HUES6 (cell line): ENCODE results near the gene AGAP3.

ENCODE experiments used
- H3K27ac ChIP-seq: 2 replicates; pipeline ENCODE4 v1.7.0; 2013; ENCODE audit warnings: low read depth, mild to moderate bottlenecking, low read length, inconsistent platforms
- H3K27me3 ChIP-seq: 2 replicates; pipeline ENCODE4 v1.6.1; 2013; ENCODE audit warnings: low read length; ENCODE audit not compliant: control insufficient read depth, insufficient read depth
- H3K36me3 ChIP-seq: 2 replicates; pipeline ENCODE4 v1.6.1; 2013; ENCODE audit warnings: low read length; ENCODE audit not compliant: control insufficient read depth, insufficient read depth
- H3K4me1 ChIP-seq: 2 replicates; pipeline ENCODE4 v1.6.1; 2013; ENCODE audit warnings: low read length; ENCODE audit not compliant: control insufficient read depth, insufficient read depth
- H3K4me3 ChIP-seq: 2 replicates; pipeline ENCODE4 v1.5.1; 2013; ENCODE audit warnings: low read depth, low read length
- H3K9ac ChIP-seq: one replicate; pipeline ENCODE4 v1.6.1; 2013; ENCODE audit warnings: mild to moderate bottlenecking, low read length
- H3K9me3 ChIP-seq: 2 replicates; pipeline ENCODE4 v1.6.1; 2013; ENCODE audit warnings: low read depth, low read length; ENCODE audit not compliant: control insufficient read depth, insufficient read depth

The AGAP3 gene

GRCh38 chr7:151135525-151135845 lies 49.2 kb downstream of the AGAP3 start:
- no peak overlapping the region for H3K27ac ChIP-seq
- peaks cover 34% of the 10 kb centered on the region for H3K4me1 ChIP-seq
- no peak overlapping the region for H3K4me3 ChIP-seq
- H3K9me3 ChIP-seq = no peaks in the 10 kb centered on the region
- H3K9ac ChIP-seq = no peak overlapping the region
- peaks cover 59% of the 10 kb centered on the region for H3K36me3 ChIP-seq
- peaks cover 38% of the 10 kb centered on the region for H3K27me3 ChIP-seq

DNA sequence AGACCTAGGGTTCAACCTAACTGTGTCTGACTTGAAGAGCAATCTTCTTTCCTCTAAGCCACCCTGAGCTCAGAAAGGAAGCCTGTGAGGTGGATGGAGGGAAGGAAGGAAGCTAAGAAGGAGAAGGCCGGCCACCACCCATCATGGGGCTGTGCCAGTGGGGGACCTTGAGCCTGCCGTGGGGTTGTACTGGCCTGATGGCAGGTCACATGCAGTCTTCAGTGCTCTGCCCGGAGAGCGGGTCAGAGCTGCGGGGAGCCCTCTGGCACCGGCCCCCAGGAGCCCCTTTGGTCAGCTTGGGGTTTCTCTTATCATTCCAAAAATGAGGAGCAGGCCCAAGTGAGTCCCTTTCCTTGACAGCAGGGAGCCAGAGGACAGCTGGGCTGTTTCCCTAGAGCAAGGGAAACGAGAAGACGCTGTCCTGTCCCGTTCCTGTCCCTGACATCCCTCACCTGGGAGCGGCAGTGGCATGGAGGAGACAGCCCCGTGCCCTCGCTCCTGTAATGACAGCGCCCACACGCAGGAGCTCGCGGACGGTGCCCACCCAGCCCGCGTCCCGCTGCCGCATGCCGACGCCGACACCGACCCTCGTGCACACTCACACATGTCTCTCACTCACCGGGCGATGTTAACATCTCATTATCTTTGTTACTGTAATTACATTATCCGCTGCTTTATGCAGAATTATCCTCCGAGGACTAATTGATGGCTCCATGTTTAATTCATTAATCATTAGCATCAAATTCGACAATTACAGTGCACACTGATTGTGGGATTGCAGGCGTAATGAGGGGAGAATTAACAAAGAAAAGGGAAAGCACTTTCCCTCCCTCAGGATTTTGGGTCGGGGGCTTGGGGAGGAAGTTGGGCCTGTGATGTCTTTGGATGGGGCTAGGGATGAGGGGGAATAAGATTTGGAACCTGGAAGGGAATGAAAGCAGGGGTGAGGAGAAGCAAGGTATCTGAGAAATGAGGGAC lies 49.9 kb downstream of the AGAP3 start:
- Histone ChIP-seq H3K27ac (no peak overlapping the region), H3K9ac (no peak overlapping the region), H3K9me3 (no peaks in the 10 kb centered on the region), H3K4me1 (peaks cover 34% of the 10 kb centered on the region), H3K27me3 (peaks cover 38% of the 10 kb centered on the region), H3K4me3 (no peak overlapping the region), H3K36me3 (peaks cover 59% of the 10 kb centered on the region)

DNA sequence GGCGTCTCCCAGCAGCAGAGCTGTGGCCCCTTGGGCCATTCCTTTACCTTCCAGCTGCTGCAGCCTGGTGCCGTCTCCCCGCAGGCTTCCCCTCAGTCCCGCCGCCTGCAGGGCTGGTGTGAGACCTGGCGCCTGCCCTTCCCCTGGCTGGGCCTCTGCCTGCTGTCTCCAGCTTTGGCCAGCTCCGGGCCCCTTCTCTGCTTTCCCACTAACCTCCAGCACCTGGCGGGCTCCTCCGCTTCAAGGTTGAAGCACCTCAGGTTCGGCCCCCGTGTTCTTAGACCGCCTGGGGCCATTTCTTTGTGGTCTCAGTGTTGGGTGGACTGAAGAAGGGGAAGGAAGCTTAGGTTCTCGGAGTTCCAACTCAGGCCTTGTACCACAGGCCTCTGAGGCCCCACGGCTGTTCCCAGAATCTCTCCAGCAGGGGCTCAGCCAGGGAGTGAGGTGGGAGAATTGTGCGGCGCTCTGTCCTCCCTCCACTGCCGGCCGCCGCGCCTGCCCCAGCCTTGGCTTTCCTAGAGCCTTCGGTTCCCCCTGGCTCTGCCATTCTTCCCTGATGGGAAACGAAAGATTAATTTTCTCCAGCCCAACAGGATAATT lies 50.9 kb downstream of the AGAP3 start:
- Histone ChIP-seq H3K27me3 (peaks cover 38% of the 10 kb centered on the region), H3K36me3 (peaks cover 59% of the 10 kb centered on the region), H3K4me3 (no peak overlapping the region), H3K27ac (no peak overlapping the region), H3K4me1 (peaks cover 34% of the 10 kb centered on the region), H3K9me3 (no peaks in the 10 kb centered on the region), H3K9ac (no peak overlapping the region)

- Histone ChIP-seq H3K36me3 (peaks cover 58% of the 10 kb centered on the region), H3K4me3 (no peak overlapping the region; the same call in 1 of the 2 replicates), H3K9me3 (no peaks in the 10 kb centered on the region), H3K4me1 (peaks cover 34% of the 10 kb centered on the region), H3K27ac (no peak overlapping the region), H3K27me3 (peaks cover 38% of the 10 kb centered on the region), H3K9ac (no peak overlapping the region)
Observed at GRCh38 chr7:151137791-151138152, 51.5 kb downstream of the AGAP3 start.

DNA sequence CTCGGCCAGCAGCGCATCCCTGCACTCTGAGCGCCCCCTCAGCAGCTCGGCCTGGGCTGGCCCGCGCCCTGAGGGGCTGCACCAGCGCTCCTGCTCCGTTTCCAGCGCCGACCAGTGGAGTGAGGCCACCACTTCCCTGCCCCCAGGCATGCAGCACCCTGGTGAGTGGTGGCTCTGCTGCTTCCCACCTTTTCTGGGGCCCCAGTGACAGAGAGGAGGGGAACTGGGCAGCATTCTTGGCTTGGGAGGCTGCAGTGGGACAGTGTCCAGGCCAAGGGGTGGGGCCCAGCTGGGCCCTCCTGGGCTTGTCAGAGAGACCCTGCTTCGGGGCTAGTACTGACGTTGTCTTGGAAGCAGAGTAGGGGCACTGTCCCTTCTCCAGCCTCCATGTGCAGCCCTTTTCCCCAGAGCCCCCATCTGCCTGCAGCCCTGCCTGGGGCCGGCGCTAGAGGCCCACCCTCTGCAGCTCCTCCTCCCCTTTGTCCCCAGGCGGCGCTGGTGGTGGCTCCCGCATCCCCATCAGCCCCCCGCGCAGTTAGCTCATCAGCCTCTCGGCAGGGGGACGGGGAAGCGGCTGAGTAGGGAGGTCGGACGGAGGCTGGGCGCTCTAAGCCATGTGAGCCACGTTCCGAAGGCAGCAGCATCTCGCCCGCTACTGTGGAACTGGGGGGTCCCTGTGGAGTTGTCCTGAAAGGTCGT lies 52.0 kb downstream of the AGAP3 start:
- Histone ChIP-seq H3K36me3 (peaks cover 59% of the 10 kb centered on the region), H3K4me1 (peaks cover 34% of the 10 kb centered on the region), H3K27ac (no peak overlapping the region), H3K9ac (no peak overlapping the region), H3K9me3 (no peaks in the 10 kb centered on the region), H3K4me3 (peak overlapping the region; percentile 19), H3K27me3 (peaks cover 38% of the 10 kb centered on the region)

GRCh38 chr7:151139071-151139790 lies 53.0 kb downstream of the AGAP3 start:
- Histone ChIP-seq H3K27ac (no peak overlapping the region), H3K9me3 (no peaks in the 10 kb centered on the region), H3K9ac (no peak overlapping the region), H3K4me1 (peaks cover 34% of the 10 kb centered on the region), H3K36me3 (peaks cover 60% of the 10 kb centered on the region), H3K4me3 (no peak overlapping the region; the same call in 1 of the 2 replicates), H3K27me3 (peaks cover 38% of the 10 kb centered on the region)

DNA sequence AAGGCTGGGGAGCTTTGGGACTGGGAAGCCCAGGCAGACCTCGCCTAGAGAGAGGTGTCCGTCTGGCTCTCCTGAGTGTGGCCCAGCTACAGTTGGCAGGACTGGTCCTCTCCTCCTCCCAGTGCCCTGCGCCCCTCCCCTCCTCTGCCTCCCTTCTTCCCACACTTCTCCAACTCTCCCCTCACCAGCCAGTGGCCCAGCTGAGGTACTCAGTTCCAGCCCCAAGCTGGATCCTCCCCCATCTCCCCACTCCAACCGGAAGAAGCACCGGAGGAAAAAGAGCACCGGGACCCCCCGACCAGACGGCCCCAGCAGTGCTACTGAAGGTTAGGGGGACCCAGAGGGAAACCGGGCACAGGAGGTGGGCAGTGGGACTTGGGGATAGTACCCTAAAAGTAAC lies 53.5 kb downstream of the AGAP3 start:
- no peak overlapping the region for H3K4me3 ChIP-seq
- no peak overlapping the region for H3K9ac ChIP-seq
- H3K36me3 ChIP-seq = peaks cover 57% of the 10 kb centered on the region
- no peaks in the 10 kb centered on the region for H3K9me3 ChIP-seq
- peaks cover 38% of the 10 kb centered on the region for H3K27me3 ChIP-seq
- peaks cover 34% of the 10 kb centered on the region for H3K4me1 ChIP-seq
- H3K27ac ChIP-seq = no peak overlapping the region

GRCh38 chr7:151140826-151141225 lies 54.6 kb downstream of the AGAP3 start:
- Histone ChIP-seq H3K9ac (no peak overlapping the region), H3K4me1 (peaks cover 34% of the 10 kb centered on the region), H3K36me3 (peaks cover 55% of the 10 kb centered on the region), H3K27me3 (peaks cover 38% of the 10 kb centered on the region), H3K4me3 (no peak overlapping the region), H3K9me3 (no peaks in the 10 kb centered on the region), H3K27ac (no peak overlapping the region)

DNA sequence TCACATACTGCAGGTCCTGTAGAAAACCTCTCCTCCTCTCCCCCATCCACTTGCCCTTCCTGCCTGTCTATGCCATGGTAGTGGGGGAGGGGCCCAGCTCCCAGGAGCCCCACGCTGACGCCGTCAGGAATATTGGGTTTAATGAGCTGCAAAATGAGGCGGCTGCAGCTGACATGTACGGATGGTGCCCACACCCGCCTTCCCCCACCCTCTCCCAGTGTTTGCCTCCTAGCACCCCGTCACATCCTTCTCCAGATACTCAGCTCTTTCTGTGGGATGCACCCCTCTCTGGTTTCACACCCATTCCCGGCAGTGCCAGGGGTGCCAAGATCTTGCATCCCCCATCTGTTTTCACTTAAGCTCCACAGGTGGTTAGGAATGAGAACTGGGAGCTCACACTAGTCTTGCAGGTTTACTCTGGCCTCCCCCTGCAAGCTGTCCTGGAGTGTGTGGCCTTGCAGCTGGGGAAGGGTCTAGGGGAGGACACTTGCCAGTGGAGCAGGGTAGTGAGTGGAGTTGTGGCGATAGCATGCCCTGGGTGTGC lies 55.1 kb downstream of the AGAP3 start:
- Histone ChIP-seq H3K27ac (no peak overlapping the region), H3K9ac (no peak overlapping the region), H3K4me3 (no peak overlapping the region), H3K27me3 (peaks cover 35% of the 10 kb centered on the region), H3K4me1 (peaks cover 33% of the 10 kb centered on the region), H3K36me3 (peaks cover 49% of the 10 kb centered on the region), H3K9me3 (no peaks in the 10 kb centered on the region)

DNA sequence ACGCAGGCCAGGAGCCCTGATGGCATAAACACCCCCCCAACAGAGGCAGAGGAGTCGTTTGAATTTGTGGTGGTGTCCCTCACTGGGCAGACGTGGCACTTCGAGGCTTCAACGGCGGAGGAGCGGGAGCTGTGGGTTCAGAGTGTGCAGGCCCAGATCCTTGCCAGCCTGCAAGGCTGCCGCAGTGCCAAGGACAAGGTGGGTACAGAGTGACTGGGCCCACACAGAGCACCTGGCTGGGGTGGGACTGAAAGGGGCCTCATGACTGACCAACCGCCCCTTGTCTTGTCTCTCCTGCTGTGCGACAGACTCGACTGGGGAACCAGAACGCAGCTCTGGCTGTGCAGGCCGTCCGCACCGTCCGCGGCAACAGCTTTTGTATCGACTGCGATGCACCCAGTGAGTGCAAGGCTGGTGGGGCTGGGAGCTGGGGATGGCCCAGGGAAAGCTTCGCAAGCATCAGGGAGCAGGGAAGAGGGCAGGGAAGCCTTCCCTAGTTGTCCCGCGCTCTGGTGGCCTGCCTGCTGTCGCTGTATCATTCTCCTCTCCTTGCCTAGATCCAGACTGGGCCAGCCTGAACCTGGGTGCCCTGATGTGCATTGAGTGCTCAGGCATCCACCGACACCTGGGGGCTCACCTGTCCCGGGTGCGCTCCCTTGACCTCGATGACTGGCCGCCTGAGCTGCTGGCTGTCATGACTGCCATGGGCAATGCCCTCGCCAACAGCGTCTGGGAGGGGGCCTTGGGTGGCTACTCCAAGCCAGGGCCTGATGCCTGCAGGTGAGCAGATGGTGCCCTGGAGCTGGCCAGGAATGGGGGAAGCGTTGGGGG lies 55.8 kb downstream of the AGAP3 start:
- no peaks in the 10 kb centered on the region for H3K9me3 ChIP-seq
- no peak overlapping the region for H3K4me3 ChIP-seq
- peaks cover 26% of the 10 kb centered on the region for H3K4me1 ChIP-seq
- peaks cover 46% of the 10 kb centered on the region for H3K36me3 ChIP-seq
- peaks cover 30% of the 10 kb centered on the region for H3K27me3 ChIP-seq
- no peak overlapping the region for H3K9ac ChIP-seq
- no peak overlapping the region for H3K27ac ChIP-seq
